B cell (primary cell): Measurements from ENCODE around the gene HTT-AS. TPM values are rescaled to one million over a fixed set of nuclear protein-coding genes. Genes with fewer than 3 reads are reported as not detected.

Source experiments
- ATAC-seq: fragments of 200-7000 bp; cut with Tn5 transposase; one replicate; pipeline ENCODE4 v1.10.0; 2021; ENCODE audit warnings: low read depth, mild to moderate bottlenecking, moderate number of reproducible peaks, moderate library complexity
- CTCF ChIA-PET: fragments of 350-600 bp; sonication (Branson Sonifier 250); formaldehyde crosslinking; loops from one replicate; lab custom pipeline; 2021; ENCODE audit warnings: antibody characterized with exemption, inconsistent platforms; lab: Charles Lee
- POLR2A ChIA-PET: fragments of 350-600 bp; sonication (Branson Sonifier 250); formaldehyde crosslinking; loops from one replicate; lab custom pipeline; 2021; ENCODE audit warnings: antibody characterized with exemption; lab: Charles Lee
- DNase-seq: peaks from one replicate; pipeline ENCODE4 v3.0.0; 2013
- H2AFZ ChIP-seq: 2 replicates; pipeline ENCODE4 v1.6.1; 2012; ENCODE audit warnings: mild to moderate bottlenecking, low read depth, low read length; ENCODE audit not compliant: insufficient read depth, poor library complexity, severe bottlenecking
- H3K27ac ChIP-seq, 2 donors: 1 replicate in 1 of 2; 2 replicates in 1 of 2; pipeline ENCODE4 v1.5.1; 2012 to 2013; ENCODE audit warnings: low read length in 2 of 2, mild to moderate bottlenecking in 2 of 2, moderate library complexity in 1 of 2
- H3K27me3 ChIP-seq, 4 experiments: fragments of 200-600 bp in 1 of 4; sonication (generic) in 1 of 4; replicated peaks in 1 of 4; 1 replicate in 2 of 4; 2 replicates in 2 of 4; pipeline versions ENCODE4 v1.6.1 to v1.7.0; 2013 to 2016; ENCODE audit warnings: low read length in 3 of 4, mild to moderate bottlenecking in 2 of 4, mixed read lengths in 1 of 4, moderate library complexity in 1 of 4; ENCODE audit not compliant: insufficient read depth in 4 of 4, control insufficient read depth in 3 of 4; ENCODE audit errors: control extremely low read depth in 1 of 4
- H3K36me3 ChIP-seq, 2 experiments: replicated peaks in 1 of 2; 1 replicate in 1 of 2; 2 replicates in 1 of 2; pipeline versions ENCODE4 v1.6.1 to v1.7.1; 2013; ENCODE audit warnings: low read length in 1 of 2; ENCODE audit not compliant: insufficient read depth in 2 of 2, control insufficient read depth in 1 of 2; ENCODE audit errors: control extremely low read depth in 1 of 2, extremely low read depth in 1 of 2
- H3K4me1 ChIP-seq, 2 donors: fragments of 200-600 bp in 1 of 2; sonication (generic) in 1 of 2; 1 replicate in 1 of 2; 2 replicates in 1 of 2; pipeline versions ENCODE4 v1.5.1 to v1.6.1; 2013 to 2017; ENCODE audit warnings: low read length in 2 of 2; ENCODE audit not compliant: control insufficient read depth in 2 of 2, insufficient read depth in 2 of 2
- H3K4me2 ChIP-seq: replicated peaks from 2 replicates; pipeline ENCODE3; 2012; ENCODE audit warnings: mild to moderate bottlenecking, low read depth, low read length; ENCODE audit not compliant: poor library complexity, severe bottlenecking
- H3K4me3 ChIP-seq, 5 experiments: fragments of 200-600 bp in 1 of 5; sonication (generic) in 1 of 5; 1 replicate in 3 of 5; 2 replicates in 2 of 5; pipeline versions ENCODE4 v1.5.1 to v1.7.0; 2011 to 2016; ENCODE audit warnings: low read length in 4 of 5, mild to moderate bottlenecking in 4 of 5, low read depth in 2 of 5, control low read depth in 1 of 5, moderate library complexity in 1 of 5; ENCODE audit not compliant: insufficient read depth in 1 of 5; ENCODE audit errors: control extremely low read depth in 1 of 5, extremely low read depth in 1 of 5
- H3K79me2 ChIP-seq: fragments of 200-600 bp; sonication (generic); one replicate; pipeline ENCODE4 v1.6.0; 2016; ENCODE audit warnings: low read length; ENCODE audit not compliant: control insufficient read depth, insufficient read depth
- H3K9ac ChIP-seq: fragments of 200-600 bp; sonication (generic); 2 replicates; pipeline ENCODE4 v1.6.1; 2017; ENCODE audit warnings: mild to moderate bottlenecking, low read length, moderate library complexity
- H3K9me3 ChIP-seq, 3 donors: one replicate each; pipeline versions ENCODE4 v1.6.1 to v1.7.1; 2013; ENCODE audit warnings: low read length in 2 of 3; ENCODE audit not compliant: control insufficient read depth in 2 of 3, insufficient read depth in 1 of 3; ENCODE audit errors: control extremely low read depth in 1 of 3
- H4K20me1 ChIP-seq: 2 replicates; pipeline ENCODE4 v1.6.0; 2012; ENCODE audit warnings: mild to moderate bottlenecking, low read length; ENCODE audit not compliant: insufficient read depth, control insufficient read depth, poor library complexity, severe bottlenecking
- H3K27ac Mint-ChIP-seq: one replicate; pipeline ENCODE4 v1.8.0; 2021; ENCODE audit warnings: mixed read lengths
- H3K27me3 Mint-ChIP-seq: one replicate; pipeline ENCODE4 v1.8.0; 2021; ENCODE audit warnings: mixed read lengths
- H3K4me1 Mint-ChIP-seq: one replicate; pipeline ENCODE4 v1.8.0; 2021; ENCODE audit warnings: mixed read lengths
- H3K4me3 Mint-ChIP-seq: one replicate; pipeline ENCODE4 v1.8.0; 2021; ENCODE audit warnings: mixed read lengths
- H3K9me3 Mint-ChIP-seq: one replicate; pipeline ENCODE4 v1.8.0; 2022; ENCODE audit warnings: mixed read lengths; ENCODE audit not compliant: insufficient read depth
- EZH2 ChIP-seq: IDR thresholded peaks from 2 replicates; pipeline ENCODE4 v1.6.1; 2012; ENCODE audit warnings: borderline replicate concordance, low read depth, mild to moderate bottlenecking, moderate library complexity, low read length; ENCODE audit not compliant: insufficient read depth, poor library complexity, severe bottlenecking
- WGBS: methylation state at CpG from one replicate; pipeline ENCODE4 v1.1.5; 2013; ENCODE audit warnings: missing lambda C conversion rate; ENCODE audit not compliant: insufficient coverage; 5-methylcytosine and 5-hydroxymethylcytosine counted together
- intact Hi-C: fragments of 100-400 bp; cut with micrococcal nuclease; formaldehyde crosslinking; loops from one replicate; pipeline ENCODE4 v1.10.0; 2022
- polyA plus RNA-seq: library from polyadenylated mRNA; depleted of rRNA; stranded (reverse); fragments of >200 nt; gene quantifications from 2 replicates; pipeline ENCODE4 v1.2.3, GENCODE V29; 2012
- total RNA-seq, 2 donors: library from RNA; stranded (reverse); fragments of 120-200 nt in 1 of 2; gene quantifications; 1 replicate in 1 of 2; 2 replicates in 1 of 2; pipeline versions ENCODE4 v1.2.3 to v1.2.4, GENCODE V29; 2013 to 2022
- TF ChIP-seq, protein P1 (sequence below): fragments of 200-600 bp; IDR thresholded peaks from one replicate; pipeline ENCODE4 v1.8.0; 2022; ENCODE audit warnings: antibody characterized with exemption, mild to moderate bottlenecking

The HTT-AS gene
- total and polyA plus RNA-seq, 2 donors (not counting 1 experiment from before 2014, with no cell fraction given) = 0.84 TPM; not detected in 1

DNA sequence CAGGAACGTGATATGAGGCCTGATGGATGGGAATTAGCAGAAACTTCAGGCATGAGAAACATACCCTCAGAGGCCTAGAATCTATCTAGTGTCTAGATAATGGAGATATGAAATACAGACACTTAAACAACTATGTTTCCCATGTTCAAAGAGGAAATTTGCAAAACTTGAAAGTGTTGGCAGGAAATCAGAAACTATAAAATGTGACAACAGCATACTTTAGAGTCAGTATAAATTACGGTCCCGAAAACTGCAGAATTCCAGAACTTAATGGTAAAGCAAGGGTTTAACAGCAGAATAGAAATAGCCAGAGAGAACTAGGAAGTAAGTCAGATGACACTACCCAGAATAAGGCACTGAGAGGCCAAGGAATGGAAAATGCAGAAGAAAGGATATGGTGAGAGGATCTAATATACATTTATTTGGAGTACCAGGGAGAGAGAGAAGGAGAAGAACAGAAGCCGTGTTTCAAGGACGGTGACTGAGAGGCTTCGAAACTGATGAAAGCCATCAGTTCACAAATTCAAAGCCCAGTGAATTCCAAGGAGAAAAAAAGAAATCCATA lies 7.4 kb downstream of the HTT-AS start:
- no peak overlapping the region for H3K27ac ChIP-seq
- ChIA-PET POLR2A (no interaction called here), CTCF (no interaction called here)
- no peak overlapping the region for H3K27ac Mint-ChIP-seq
- no peaks in the 10 kb centered on the region for H3K9me3 ChIP-seq
- no peaks in the 10 kb centered on the region for H3K27me3 Mint-ChIP-seq
- H3K9me3 Mint-ChIP-seq = no peaks in the 10 kb centered on the region
- H3K79me2 ChIP-seq = no peaks in the 10 kb centered on the region
- intact Hi-C loops = no loop called here
- no peak overlapping the region for H3K4me3 ChIP-seq
- WGBS = 100% methylated on average over 2 of the region's 6 CpGs
- H3K36me3 ChIP-seq = peaks cover 0 to 5% of the 10 kb centered on the region in 2 experiments
- H4K20me1 ChIP-seq = peaks cover 5% of the 10 kb centered on the region
- H3K4me1 ChIP-seq = no peaks in the 10 kb centered on the region
- no peaks in the 10 kb centered on the region for H3K27me3 ChIP-seq
- H3K4me1 Mint-ChIP-seq = no peaks in the 10 kb centered on the region
- DNase-seq (no peak), ATAC-seq (no peak)
- H3K4me2 ChIP-seq = no peak overlapping the region
- no peak overlapping the region for H3K4me3 Mint-ChIP-seq
- TF ChIP-seq, protein P1, sequence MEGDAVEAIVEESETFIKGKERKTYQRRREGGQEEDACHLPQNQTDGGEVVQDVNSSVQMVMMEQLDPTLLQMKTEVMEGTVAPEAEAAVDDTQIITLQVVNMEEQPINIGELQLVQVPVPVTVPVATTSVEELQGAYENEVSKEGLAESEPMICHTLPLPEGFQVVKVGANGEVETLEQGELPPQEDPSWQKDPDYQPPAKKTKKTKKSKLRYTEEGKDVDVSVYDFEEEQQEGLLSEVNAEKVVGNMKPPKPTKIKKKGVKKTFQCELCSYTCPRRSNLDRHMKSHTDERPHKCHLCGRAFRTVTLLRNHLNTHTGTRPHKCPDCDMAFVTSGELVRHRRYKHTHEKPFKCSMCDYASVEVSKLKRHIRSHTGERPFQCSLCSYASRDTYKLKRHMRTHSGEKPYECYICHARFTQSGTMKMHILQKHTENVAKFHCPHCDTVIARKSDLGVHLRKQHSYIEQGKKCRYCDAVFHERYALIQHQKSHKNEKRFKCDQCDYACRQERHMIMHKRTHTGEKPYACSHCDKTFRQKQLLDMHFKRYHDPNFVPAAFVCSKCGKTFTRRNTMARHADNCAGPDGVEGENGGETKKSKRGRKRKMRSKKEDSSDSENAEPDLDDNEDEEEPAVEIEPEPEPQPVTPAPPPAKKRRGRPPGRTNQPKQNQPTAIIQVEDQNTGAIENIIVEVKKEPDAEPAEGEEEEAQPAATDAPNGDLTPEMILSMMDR = no peak
- TF ChIP-seq EZH2 = no peak
- H2AFZ ChIP-seq = no peak overlapping the region
- H3K9ac ChIP-seq = no peak overlapping the region

DNA sequence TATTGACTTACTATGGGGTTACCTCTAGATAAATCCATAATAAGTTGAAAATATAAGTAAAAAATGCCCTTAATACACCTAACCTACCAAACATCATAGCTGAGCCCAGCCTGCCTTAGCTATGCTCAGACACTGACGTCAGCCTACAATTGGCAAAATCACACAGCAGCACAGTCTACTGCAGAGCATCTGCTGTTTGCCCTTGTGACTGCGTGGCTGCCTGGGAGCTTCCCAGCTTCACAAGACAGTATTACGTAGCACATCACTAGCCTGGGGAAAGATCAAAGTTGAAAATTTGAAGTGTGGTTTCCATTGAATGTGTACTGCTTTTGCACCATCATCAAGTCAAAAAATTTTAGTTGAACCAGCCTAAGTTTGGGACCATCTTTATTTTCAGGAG lies 8.8 kb downstream of the HTT-AS start:
- peaks cover 5% of the 10 kb centered on the region for H4K20me1 ChIP-seq
- H3K4me1 ChIP-seq = no peaks in the 10 kb centered on the region
- no peaks in the 10 kb centered on the region for H3K9me3 ChIP-seq
- no peak overlapping the region for H3K9ac ChIP-seq
- POLR2A ChIA-PET = no interaction called here
- no peak overlapping the region for H3K4me3 Mint-ChIP-seq
- H3K27me3 Mint-ChIP-seq = no peaks in the 10 kb centered on the region
- H2AFZ ChIP-seq = no peak overlapping the region
- no peak overlapping the region for H3K27ac Mint-ChIP-seq
- 100% methylated on average over 1 of the region's 3 CpGs for WGBS
- H3K79me2 ChIP-seq = peaks cover 5% of the 10 kb centered on the region
- H3K4me1 Mint-ChIP-seq = no peaks in the 10 kb centered on the region
- DNase-seq = no peak
- no peak overlapping the region for H3K4me2 ChIP-seq
- peaks cover 0 to 5% of the 10 kb centered on the region in 2 experiments for H3K36me3 ChIP-seq
- no peak overlapping the region for H3K4me3 ChIP-seq
- H3K9me3 Mint-ChIP-seq = no peaks in the 10 kb centered on the region
- CTCF ChIA-PET = interaction anchor here (1.0 kb wide), 1 partner anchor 28 kb away, joined by 4 read pairs; no protein-coding TSS in a partner anchor
- no peaks in the 10 kb centered on the region for H3K27me3 ChIP-seq
- intact Hi-C loops = no loop called here
- TF ChIP-seq EZH2 = no peak
- no peak for ATAC-seq
- H3K27ac ChIP-seq = no peak overlapping the region
